IMR-90 (cell line): ENCODE results near the gene KY. TPM values are rescaled to one million over a fixed set of nuclear protein-coding genes. Genes with fewer than 3 reads are reported as not detected.

Source experiments
- ATAC-seq: fragments of 200-7000 bp; cut with Tn5 transposase; 2 replicates; pipeline ENCODE4 v1.9.1; 2020; ENCODE audit warnings: low read depth, mild to moderate bottlenecking, moderate library complexity
- BruUV-seq: library from RNA; stranded (reverse); fragments of 400-500 nt; replicated peaks from 2 replicates; lab custom pipeline; 2021; lab: Mats Ljungman, UMichigan
- CTCF ChIA-PET: fragments of 300-600 bp; formaldehyde crosslinking; extraction: SDS; loops from one replicate; lab custom pipeline; 2021; ENCODE audit warnings: antibody characterized with exemption; lab: Yijun Ruan, JAX
- POLR2A ChIA-PET: fragments of 300-600 bp; sonication (Branson Sonifier 250); formaldehyde crosslinking; loops from one replicate; lab custom pipeline; 2022; ENCODE audit warnings: antibody characterized with exemption; ENCODE audit not compliant: unreplicated experiment; lab: Charles Lee
- DNase-seq: peaks from one replicate; pipeline ENCODE4 v3.0.0; 2013
- H2AFZ ChIP-seq: replicated peaks from 2 replicates; pipeline ENCODE3; 2013; ENCODE audit warnings: low read length, mild to moderate bottlenecking; ENCODE audit not compliant: poor library complexity
- H2AK5ac ChIP-seq: 2 replicates; pipeline ENCODE4 v1.6.1; 2013; ENCODE audit warnings: low read depth, low read length, inconsistent platforms
- H2AK9ac ChIP-seq: replicated peaks from 2 replicates; pipeline ENCODE3; 2013; ENCODE audit warnings: mild to moderate bottlenecking, low read depth, low read length, moderate library complexity; ENCODE audit not compliant: poor library complexity
- H2BK120ac ChIP-seq: 2 replicates; pipeline ENCODE4 v1.6.1; 2013; ENCODE audit warnings: low read depth, low read length, inconsistent platforms
- H2BK15ac ChIP-seq: 3 replicates; pipeline ENCODE4 v1.6.1; 2013; ENCODE audit warnings: low read depth, low read length, inconsistent platforms
- H2BK20ac ChIP-seq: 2 replicates; pipeline ENCODE4 v1.6.1; 2013; ENCODE audit warnings: low read depth, mild to moderate bottlenecking, inconsistent platforms, low read length, moderate library complexity
- H2BK5ac ChIP-seq: 2 replicates; pipeline ENCODE4 v1.6.1; 2013; ENCODE audit warnings: mild to moderate bottlenecking, low read depth, low read length, inconsistent platforms; ENCODE audit not compliant: poor library complexity, severe bottlenecking
- H3K14ac ChIP-seq: replicated peaks from 2 replicates; pipeline ENCODE4 v1.6.1; 2013; ENCODE audit warnings: low read depth, low read length, inconsistent platforms
- H3K18ac ChIP-seq: 2 replicates; pipeline ENCODE4 v1.6.1; 2013; ENCODE audit warnings: low read depth, low read length, control low read depth
- H3K23ac ChIP-seq: 2 replicates; pipeline ENCODE4 v1.6.1; 2013; ENCODE audit warnings: low read depth, low read length, inconsistent platforms
- H3K27ac ChIP-seq: 2 replicates; pipeline ENCODE4 v1.5.1; 2013; ENCODE audit warnings: mild to moderate bottlenecking, control low read depth, low read length; ENCODE audit not compliant: insufficient read depth
- H3K27me3 ChIP-seq: 2 replicates; pipeline ENCODE4 v1.6.1; 2013; ENCODE audit warnings: low read length; ENCODE audit not compliant: control insufficient read depth, insufficient read depth
- H3K36me3 ChIP-seq: 2 replicates; pipeline ENCODE4 v1.6.1; 2013; ENCODE audit warnings: low read length, mixed read lengths; ENCODE audit not compliant: control insufficient read depth, insufficient read depth
- H3K4ac ChIP-seq: 2 replicates; pipeline ENCODE4 v1.6.1; 2013; ENCODE audit warnings: low read depth, low read length, inconsistent platforms
- H3K4me1 ChIP-seq: 2 replicates; pipeline ENCODE4 v1.6.1; 2013; ENCODE audit warnings: low read length, mixed read lengths; ENCODE audit not compliant: control insufficient read depth, insufficient read depth
- H3K4me2 ChIP-seq: 2 replicates; pipeline ENCODE4 v1.6.1; 2013; ENCODE audit warnings: low read depth, mild to moderate bottlenecking, control low read depth, low read length, moderate library complexity
- H3K4me3 ChIP-seq: 2 replicates; pipeline ENCODE4 v1.5.1; 2013; ENCODE audit warnings: low read depth, mild to moderate bottlenecking, control low read depth, low read length, moderate library complexity; ENCODE audit not compliant: insufficient read depth
- H3K56ac ChIP-seq: 2 replicates; pipeline ENCODE4 v1.6.1; 2013; ENCODE audit warnings: low read length, inconsistent platforms; ENCODE audit not compliant: insufficient read depth; ENCODE audit errors: extremely low read depth
- H3K79me1 ChIP-seq, 2 experiments: 2 replicates each; pipeline ENCODE4 v1.6.1; 2013; ENCODE audit warnings: low read length in 2 of 2, inconsistent platforms in 1 of 2, low read depth in 1 of 2
- H3K9ac ChIP-seq: 2 replicates; pipeline ENCODE4 v1.6.1; 2013; ENCODE audit warnings: low read depth, low read length, control low read depth
- H3K9me1 ChIP-seq: 2 replicates; pipeline ENCODE4 v1.6.1; 2013; ENCODE audit warnings: low read length, inconsistent platforms; ENCODE audit not compliant: insufficient read depth
- H3K9me3 ChIP-seq: 2 replicates; pipeline ENCODE4 v1.6.1; 2013; ENCODE audit warnings: low read length; ENCODE audit not compliant: control insufficient read depth, insufficient read depth
- H4K20me1 ChIP-seq: 2 replicates; pipeline ENCODE4 v1.6.1; 2013; ENCODE audit warnings: low read length, inconsistent platforms; ENCODE audit not compliant: insufficient read depth
- H4K5ac ChIP-seq: 2 replicates; pipeline ENCODE4 v1.6.1; 2013; ENCODE audit warnings: mild to moderate bottlenecking, low read depth, low read length, control low read depth
- H4K8ac ChIP-seq, 2 experiments: 2 replicates each; pipeline ENCODE4 v1.6.1; 2013; ENCODE audit warnings: low read depth in 2 of 2, low read length in 2 of 2, control low read depth in 1 of 2, inconsistent platforms in 1 of 2
- H4K91ac ChIP-seq: 2 replicates; pipeline ENCODE4 v1.6.1; 2013; ENCODE audit warnings: low read depth, low read length, inconsistent platforms; ENCODE audit not compliant: insufficient read depth
- MXI1 ChIP-seq: IDR thresholded peaks from 2 replicates; pipeline ENCODE4 v1.6.1; 2012; ENCODE audit warnings: low read depth, mild to moderate bottlenecking, low read length, moderate library complexity, borderline replicate concordance
- RAD21 ChIP-seq: IDR thresholded peaks from 2 replicates; pipeline ENCODE4 v1.6.1; 2012; ENCODE audit warnings: low read length, improper control_type of control experiment
- WGBS, 2 experiments: methylation state at CpG; one replicate each; pipeline versions ENCODE4 v1.1.5 to v1.1.7; 2013; ENCODE audit warnings: missing lambda C conversion rate in 2 of 2; ENCODE audit not compliant: insufficient read length in 1 of 2; ENCODE audit errors: extremely low coverage in 2 of 2; 5-methylcytosine and 5-hydroxymethylcytosine counted together
- dilution Hi-C: fragments of 300-500 bp; cut with HindIII; formaldehyde crosslinking; loops from one replicate; pipeline ENCODE4 v1.14.3; 2018; ENCODE audit warnings: low sequenced_read_pairs; ENCODE audit not compliant: unreplicated experiment
- in situ Hi-C: fragments of 300-500 bp; cut with MboI; formaldehyde crosslinking; loops from 3 replicates; pipeline ENCODE4 v1.14.3; 2019; ENCODE audit warnings: low sequenced_read_pairs, inconsistent platforms, mixed read lengths
- intact Hi-C: fragments of 100-400 bp; cut with micrococcal nuclease; formaldehyde crosslinking; loops from 2 replicates; pipeline ENCODE4 v1.10.0; 2022
- polyA plus RNA-seq, 3 experiments: library from polyadenylated mRNA; depleted of rRNA; stranded (reverse); fragments of >200 nt; gene quantifications; 2 replicates each; pipeline ENCODE4 v1.2.3, GENCODE V29; 2012; ENCODE audit warnings: low replicate concordance in 1 of 3
- total RNA-seq: library from RNA; depleted of rRNA; stranded (reverse); fragments of >200 nt; gene quantifications from 2 replicates; pipeline ENCODE4 v1.2.3, GENCODE V29; 2012
- TF ChIP-seq, protein P1 (sequence below): fragments of 150-350 bp; IDR thresholded peaks from 2 replicates; pipeline ENCODE4 v1.6.1; 2016; ENCODE audit warnings: low read depth, mild to moderate bottlenecking, low read length, moderate library complexity, borderline replicate concordance

KY gene
- total and polyA plus RNA-seq, 2 of the 4 experiments (the other 2 are of a cell fraction), result under 0.01 to 0.09 TPM

DNA sequence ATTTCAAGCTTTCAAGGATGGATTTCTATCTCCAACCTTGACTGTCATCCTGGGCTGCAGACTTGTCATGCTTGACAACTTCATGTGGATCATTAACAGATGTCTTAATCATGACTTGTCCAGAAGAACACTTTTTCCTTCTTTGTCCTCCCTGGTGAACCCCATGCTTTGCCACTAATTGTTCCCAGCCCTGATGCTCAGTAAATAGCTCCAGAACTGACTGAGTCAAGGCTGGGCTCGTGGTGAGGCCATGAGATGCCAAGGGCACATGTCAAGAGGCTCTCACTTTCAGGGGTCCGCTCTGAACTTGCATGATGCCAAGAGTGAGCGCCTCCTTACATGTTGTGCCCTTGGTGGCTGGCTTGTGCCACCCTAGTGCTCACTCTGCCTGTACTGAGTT lies 48.9 kb upstream of the KY start:
- no peak for ATAC-seq

More for the DNA sequence above, 48.9 kb upstream of the KY start:
- Histone ChIP-seq H2BK15ac (no peak overlapping the region), H2AFZ (no peak overlapping the region), H3K4me2 (no peak overlapping the region), H3K23ac (no peak overlapping the region), H3K4ac (no peak overlapping the region), H4K8ac (no peak overlapping the region), H2AK9ac (no peak overlapping the region), H4K91ac (no peak overlapping the region), H2BK20ac (no peak overlapping the region), H2BK5ac (no peak overlapping the region), H3K4me3 (no peak overlapping the region), H3K9me1 (no peaks in the 10 kb centered on the region; the same call in 1 of the 2 replicates), H3K79me1 (no peaks in the 10 kb centered on the region), H3K56ac (no peak overlapping the region), H4K20me1 (no peaks in the 10 kb centered on the region), H3K36me3 (no peaks in the 10 kb centered on the region), H2AK5ac (no peak overlapping the region), H4K5ac (no peak overlapping the region), H3K27me3 (peaks cover 6% of the 10 kb centered on the region), H3K18ac (no peak overlapping the region), H3K9ac (no peak overlapping the region), H2BK120ac (no peak overlapping the region), H3K9me3 (no peaks in the 10 kb centered on the region), H3K4me1 (no peaks in the 10 kb centered on the region), H3K27ac (no peak overlapping the region), H3K14ac (no peak overlapping the region)
- no TSS peak for BruUV-seq
- 43% methylated on average over 2 of the region's 3 CpGs; no CpG with 5 or more reads in 1 of the 2 experiments for WGBS, 2 experiments
- no peak for DNase-seq
- intact Hi-C loops, result no loop called here
- in situ Hi-C loops, result no loop called here
- POLR2A ChIA-PET, result interaction anchor here (0.6 kb wide), 1 partner anchor 85 kb away, joined by 3 read pairs; no protein-coding TSS in a partner anchor
- CTCF ChIA-PET, result no interaction called here
- TF ChIP-seq, protein P1, sequence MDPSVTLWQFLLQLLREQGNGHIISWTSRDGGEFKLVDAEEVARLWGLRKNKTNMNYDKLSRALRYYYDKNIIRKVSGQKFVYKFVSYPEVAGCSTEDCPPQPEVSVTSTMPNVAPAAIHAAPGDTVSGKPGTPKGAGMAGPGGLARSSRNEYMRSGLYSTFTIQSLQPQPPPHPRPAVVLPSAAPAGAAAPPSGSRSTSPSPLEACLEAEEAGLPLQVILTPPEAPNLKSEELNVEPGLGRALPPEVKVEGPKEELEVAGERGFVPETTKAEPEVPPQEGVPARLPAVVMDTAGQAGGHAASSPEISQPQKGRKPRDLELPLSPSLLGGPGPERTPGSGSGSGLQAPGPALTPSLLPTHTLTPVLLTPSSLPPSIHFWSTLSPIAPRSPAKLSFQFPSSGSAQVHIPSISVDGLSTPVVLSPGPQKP, result no peak
- TF ChIP-seq RAD21 (no peak), MXI1 (no peak)
- dilution Hi-C loops, result no loop called here
